ENCODE data around the gene CEACAM20.
"Not testable (repeated sequence)": the region's sequence is repeated elsewhere in the genome, so short reads cannot be mapped to it uniquely, and the experiment has no call there.

Gene CEACAM20

DNA sequence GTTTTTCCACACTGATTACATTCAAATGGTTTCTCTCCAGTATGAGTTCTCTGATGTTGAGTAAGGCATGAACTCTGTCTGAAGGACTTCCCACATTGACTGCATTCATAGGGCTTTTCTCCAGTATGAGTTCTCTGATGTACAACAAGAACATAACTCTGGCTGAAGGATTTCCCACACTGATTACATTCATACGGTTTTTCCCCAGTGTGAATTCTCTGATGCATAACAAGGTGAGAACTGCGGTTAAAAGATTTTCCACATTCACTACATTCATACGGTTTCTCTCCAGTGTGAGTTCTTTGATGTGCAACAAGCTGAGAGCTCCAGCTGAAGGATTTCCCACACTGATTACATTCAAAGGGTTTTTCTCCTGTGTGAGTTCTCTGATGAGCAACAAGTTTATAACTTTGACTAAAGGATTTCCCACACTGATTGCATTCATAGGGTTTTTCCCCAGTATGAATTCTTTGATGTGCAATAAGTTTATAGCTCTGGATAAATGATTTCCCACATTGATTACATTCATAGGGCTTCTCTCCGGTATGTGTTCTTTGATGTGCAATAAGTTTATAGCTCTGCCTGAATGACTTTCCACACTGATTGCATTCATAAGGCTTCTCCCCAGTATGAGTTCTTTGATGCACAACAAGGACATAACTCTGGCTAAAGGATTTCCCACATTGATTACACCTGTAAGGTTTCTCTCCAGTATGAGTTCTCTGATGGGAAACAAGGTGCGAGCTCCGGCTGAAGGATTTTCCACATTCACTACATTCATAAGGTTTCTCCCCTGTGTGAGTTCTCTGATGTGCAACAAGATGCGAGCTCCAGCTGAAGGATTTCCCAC is 52.7 kb downstream of the CEACAM20 start:
- no peak for DNase-seq

DNA sequence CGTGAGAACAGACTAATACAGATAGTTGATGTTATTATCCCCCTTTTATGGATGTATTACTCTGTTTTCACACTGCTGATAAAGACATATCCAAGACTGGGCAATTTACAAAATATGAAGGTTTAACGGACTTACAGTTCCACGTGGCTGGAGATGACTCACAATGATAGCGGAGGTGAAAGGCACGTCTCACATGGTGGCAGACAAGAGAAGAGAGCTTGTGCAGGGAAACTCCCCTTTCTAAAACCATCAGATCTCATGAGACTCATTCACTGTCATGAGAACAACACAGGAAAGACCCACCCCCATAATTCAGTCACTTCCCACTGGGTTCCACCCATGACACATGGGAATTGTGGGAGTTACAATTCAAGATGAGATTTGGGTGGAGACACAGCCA is 60.7 kb downstream of the CEACAM20 start:
- not testable (repeated sequence) for DNase-seq

- not testable (repeated sequence) for DNase-seq
Observed at GRCh38 chr19:44462600-44463286, 66.7 kb downstream of the CEACAM20 start.

Measured in activated CD4-positive, alpha-beta T cell treated with anti-CD3 and anti-CD28 coated beads for 48 hours (primary cell).